Measurements from ENCODE around the gene BLID. TPM values are rescaled to one million over a fixed set of nuclear protein-coding genes. Genes with fewer than 3 reads are reported as not detected.
A peak's percentile ranks its signal among the peaks of the same experiment; 100 is the strongest.

BLID gene
- total RNA-seq, 4 donors from 2014 or later: not detected

- Histone ChIP-seq H3K27me3 (peaks cover 0 to 10% (median 0%) of the 10 kb centered on the region in 4 donors), H3K4me3 (no peak overlapping the region), H3K4me1 (peaks cover 0 to 15% (median 0%) of the 10 kb centered on the region in 3 donors), H3K36me3 (no peaks in the 10 kb centered on the region), H3K9me3 (no peaks in the 10 kb centered on the region), H3K27ac (peak overlapping the region in 1 of 4 donors; percentile 3)
- no peak for TF ChIP-seq POLR2A (IDR thresholded peaks at IDR 0.05)
- TF ChIP-seq, protein P1, sequence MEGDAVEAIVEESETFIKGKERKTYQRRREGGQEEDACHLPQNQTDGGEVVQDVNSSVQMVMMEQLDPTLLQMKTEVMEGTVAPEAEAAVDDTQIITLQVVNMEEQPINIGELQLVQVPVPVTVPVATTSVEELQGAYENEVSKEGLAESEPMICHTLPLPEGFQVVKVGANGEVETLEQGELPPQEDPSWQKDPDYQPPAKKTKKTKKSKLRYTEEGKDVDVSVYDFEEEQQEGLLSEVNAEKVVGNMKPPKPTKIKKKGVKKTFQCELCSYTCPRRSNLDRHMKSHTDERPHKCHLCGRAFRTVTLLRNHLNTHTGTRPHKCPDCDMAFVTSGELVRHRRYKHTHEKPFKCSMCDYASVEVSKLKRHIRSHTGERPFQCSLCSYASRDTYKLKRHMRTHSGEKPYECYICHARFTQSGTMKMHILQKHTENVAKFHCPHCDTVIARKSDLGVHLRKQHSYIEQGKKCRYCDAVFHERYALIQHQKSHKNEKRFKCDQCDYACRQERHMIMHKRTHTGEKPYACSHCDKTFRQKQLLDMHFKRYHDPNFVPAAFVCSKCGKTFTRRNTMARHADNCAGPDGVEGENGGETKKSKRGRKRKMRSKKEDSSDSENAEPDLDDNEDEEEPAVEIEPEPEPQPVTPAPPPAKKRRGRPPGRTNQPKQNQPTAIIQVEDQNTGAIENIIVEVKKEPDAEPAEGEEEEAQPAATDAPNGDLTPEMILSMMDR (IDR thresholded peaks at IDR 0.05): no peak
- no peak for DNase-seq
- 30 to 42% methylated on average over 4 of the region's 4 CpGs for WGBS, 2 donors
- intact Hi-C loops (cut with DNase I): no loop called here
These were observed 33.2 kb upstream of the BLID start for GRCh38 chr11:122149202-122149601.

- WGBS, 2 donors: 69 to 87% methylated on average over 2 of the region's 2 CpGs
- Histone ChIP-seq H3K4me3 (no peak overlapping the region), H3K27ac (no peak overlapping the region), H3K4me1 (peaks cover 0 to 15% (median 0%) of the 10 kb centered on the region in 3 donors), H3K36me3 (no peaks in the 10 kb centered on the region), H3K9me3 (no peaks in the 10 kb centered on the region), H3K27me3 (peaks cover 0 to 10% (median 0%) of the 10 kb centered on the region in 4 donors)
- intact Hi-C loops (cut with DNase I): no loop called here
- TF ChIP-seq, protein P1 (IDR thresholded peaks at IDR 0.05): no peak
- no peak for TF ChIP-seq POLR2A (IDR thresholded peaks at IDR 0.05)
- DNase-seq: no peak
These were observed 30.5 kb upstream of the BLID start for GRCh38 chr11:122146475-122146874.

GRCh38 chr11:122145715-122146274 lies 29.8 kb upstream of the BLID start:
- Histone ChIP-seq H3K27ac (no peak overlapping the region), H3K36me3 (no peaks in the 10 kb centered on the region), H3K4me1 (peaks cover 0 to 14% (median 2%) of the 10 kb centered on the region in 3 donors), H3K9me3 (no peaks in the 10 kb centered on the region), H3K4me3 (no peak overlapping the region), H3K27me3 (peaks cover 0 to 10% (median 0%) of the 10 kb centered on the region in 4 donors)
- no peak for TF ChIP-seq POLR2A (IDR thresholded peaks at IDR 0.05)
- TF ChIP-seq, protein P1 (IDR thresholded peaks at IDR 0.05): no peak
- intact Hi-C loops (cut with DNase I): no loop called here
- DNase-seq: no peak

- no peak overlapping the region for H3K27ac ChIP-seq
- no peaks in the 10 kb centered on the region for H3K36me3 ChIP-seq
- intact Hi-C loops (cut with DNase I): no loop called here
- no peaks in the 10 kb centered on the region for H3K27me3 ChIP-seq
- TF ChIP-seq, protein P1 (IDR thresholded peaks at IDR 0.05): no peak
- TF ChIP-seq POLR2A (IDR thresholded peaks at IDR 0.05): no peak
- DNase-seq: no peak
- H3K9me3 ChIP-seq: no peaks in the 10 kb centered on the region
- H3K4me1 ChIP-seq: peaks cover 0 to 14% (median 5%) of the 10 kb centered on the region in 3 donors
- H3K4me3 ChIP-seq: no peak overlapping the region
- 91 to 92% methylated on average over 3 of the region's 3 CpGs for WGBS, 2 donors
These were observed 28.7 kb upstream of the BLID start for GRCh38 chr11:122144752-122145151.

DNA sequence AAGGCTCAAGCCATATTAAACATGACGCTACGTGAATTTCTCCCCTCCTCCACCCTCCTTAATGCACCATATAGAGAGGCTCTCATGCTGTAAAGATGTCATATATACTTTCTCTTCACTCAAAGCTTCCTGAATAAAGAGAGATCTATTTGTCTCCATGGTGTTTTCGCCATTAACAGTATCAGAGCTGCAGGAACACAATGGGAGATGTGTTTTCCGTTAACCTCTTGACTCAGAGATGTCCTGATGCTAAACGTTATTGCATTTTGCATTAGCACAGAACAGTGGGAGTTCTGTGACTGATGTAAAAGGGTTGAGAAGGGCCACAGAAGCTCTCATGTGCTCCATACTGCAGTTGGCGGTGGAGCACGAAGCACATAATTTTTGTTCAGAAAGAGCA lies 25.7 kb upstream of the BLID start:
- Histone ChIP-seq H3K27ac (no peak overlapping the region), H3K4me1 (peaks cover 2 to 15% (median 7%) of the 10 kb centered on the region in 3 donors), H3K4me3 (no peak overlapping the region), H3K36me3 (no peaks in the 10 kb centered on the region), H3K9me3 (no peaks in the 10 kb centered on the region), H3K27me3 (peaks cover 0 to 10% (median 0%) of the 10 kb centered on the region in 4 donors)
- DNase-seq: no peak
- TF ChIP-seq, protein P1 (IDR thresholded peaks at IDR 0.05): no peak
- TF ChIP-seq POLR2A (IDR thresholded peaks at IDR 0.05): no peak
- intact Hi-C loops (cut with DNase I): no loop called here
- 71 to 86% methylated on average over 7 of the region's 7 CpGs for WGBS, 2 donors
